IPS-18a (cell line): ENCODE measurements around the gene NGEF.

ENCODE experiments used
- H3K27ac ChIP-seq: one replicate; pipeline ENCODE4 v1.5.1; 2013; ENCODE audit warnings: low read length
- H3K27me3 ChIP-seq: one replicate; pipeline ENCODE4 v1.6.1; 2013; ENCODE audit warnings: mild to moderate bottlenecking, low read length; ENCODE audit not compliant: control insufficient read depth, insufficient read depth
- H3K36me3 ChIP-seq: one replicate; pipeline ENCODE4 v1.6.1; 2013; ENCODE audit warnings: low read depth, low read length; ENCODE audit not compliant: control insufficient read depth
- H3K4me1 ChIP-seq: one replicate; pipeline ENCODE4 v1.6.1; 2013; ENCODE audit warnings: low read depth, low read length; ENCODE audit not compliant: control insufficient read depth
- H3K4me3 ChIP-seq: one replicate; pipeline ENCODE4 v1.5.1; 2013; ENCODE audit warnings: low read length
- H3K9ac ChIP-seq: one replicate; pipeline ENCODE4 v1.6.1; 2013; ENCODE audit warnings: mild to moderate bottlenecking, low read length, moderate library complexity
- H3K9me3 ChIP-seq: one replicate; pipeline ENCODE4 v1.6.1; 2013; ENCODE audit warnings: low read depth, low read length; ENCODE audit not compliant: control insufficient read depth

Gene NGEF

GRCh38 chr2:232971744-232972143, 41.3 kb downstream of the NGEF start:
- Histone ChIP-seq H3K4me1 (no peaks in the 10 kb centered on the region), H3K4me3 (no peak overlapping the region), H3K27ac (no peak overlapping the region)

GRCh38 chr2:232970051-232970450, 43.0 kb downstream of the NGEF start:
- H3K4me3 ChIP-seq, result no peak overlapping the region
- H3K27me3 ChIP-seq, result no peaks in the 10 kb centered on the region
- H3K27ac ChIP-seq, result no peak overlapping the region
- no peak overlapping the region for H3K9ac ChIP-seq
- no peaks in the 10 kb centered on the region for H3K9me3 ChIP-seq
- H3K36me3 ChIP-seq, result no peaks in the 10 kb centered on the region
- H3K4me1 ChIP-seq, result peaks cover 6% of the 10 kb centered on the region

More at GRCh38 chr2:232971744-232972143, 41.3 kb downstream of the NGEF start:
- Histone ChIP-seq H3K36me3 (no peaks in the 10 kb centered on the region), H3K9me3 (no peaks in the 10 kb centered on the region), H3K9ac (no peak overlapping the region), H3K27me3 (no peaks in the 10 kb centered on the region)

GRCh38 chr2:232967474-232967873, 45.6 kb downstream of the NGEF start:
- H3K4me3 ChIP-seq, result no peak overlapping the region

GRCh38 chr2:232966122-232966521, 46.9 kb downstream of the NGEF start:
- Histone ChIP-seq H3K27me3 (no peaks in the 10 kb centered on the region), H3K4me3 (no peak overlapping the region), H3K9me3 (no peaks in the 10 kb centered on the region), H3K4me1 (peaks cover 6% of the 10 kb centered on the region), H3K27ac (no peak overlapping the region), H3K36me3 (no peaks in the 10 kb centered on the region), H3K9ac (no peak overlapping the region)

More at GRCh38 chr2:232967474-232967873, 45.6 kb downstream of the NGEF start:
- no peak overlapping the region for H3K27ac ChIP-seq
- H3K9ac ChIP-seq, result no peak overlapping the region
- no peaks in the 10 kb centered on the region for H3K9me3 ChIP-seq
- H3K27me3 ChIP-seq, result no peaks in the 10 kb centered on the region
- H3K36me3 ChIP-seq, result no peaks in the 10 kb centered on the region
- peaks cover 6% of the 10 kb centered on the region for H3K4me1 ChIP-seq

GRCh38 chr2:232963913-232964312, 49.1 kb downstream of the NGEF start:
- Histone ChIP-seq H3K9me3 (no peaks in the 10 kb centered on the region), H3K36me3 (no peaks in the 10 kb centered on the region), H3K4me3 (no peak overlapping the region), H3K27me3 (no peaks in the 10 kb centered on the region), H3K4me1 (peaks cover 6% of the 10 kb centered on the region), H3K27ac (no peak overlapping the region), H3K9ac (no peak overlapping the region)

- Histone ChIP-seq H3K9me3 (no peaks in the 10 kb centered on the region), H3K27me3 (no peaks in the 10 kb centered on the region), H3K4me1 (peaks cover 4% of the 10 kb centered on the region), H3K27ac (no peak overlapping the region), H3K4me3 (no peak overlapping the region), H3K36me3 (no peaks in the 10 kb centered on the region), H3K9ac (no peak overlapping the region)
These were observed 52.2 kb downstream of the NGEF start for GRCh38 chr2:232960862-232961261.

GRCh38 chr2:232959139-232959538, 53.9 kb downstream of the NGEF start:
- Histone ChIP-seq H3K27ac (no peak overlapping the region), H3K27me3 (no peaks in the 10 kb centered on the region), H3K36me3 (no peaks in the 10 kb centered on the region), H3K9ac (no peak overlapping the region), H3K4me3 (no peak overlapping the region), H3K4me1 (no peaks in the 10 kb centered on the region), H3K9me3 (no peaks in the 10 kb centered on the region)

- no peaks in the 10 kb centered on the region for H3K36me3 ChIP-seq
- no peak overlapping the region for H3K9ac ChIP-seq
- H3K4me1 ChIP-seq, result no peaks in the 10 kb centered on the region
- no peaks in the 10 kb centered on the region for H3K27me3 ChIP-seq
- H3K27ac ChIP-seq, result no peak overlapping the region
- no peaks in the 10 kb centered on the region for H3K9me3 ChIP-seq
- H3K4me3 ChIP-seq, result no peak overlapping the region
These were observed 55.4 kb downstream of the NGEF start for GRCh38 chr2:232957657-232958090.

GRCh38 chr2:232955856-232956255, 57.2 kb downstream of the NGEF start:
- Histone ChIP-seq H3K27ac (no peak overlapping the region), H3K4me3 (no peak overlapping the region), H3K9me3 (no peaks in the 10 kb centered on the region)

GRCh38 chr2:232954691-232955090, 58.4 kb downstream of the NGEF start:
- no peaks in the 10 kb centered on the region for H3K4me1 ChIP-seq
- no peak overlapping the region for H3K4me3 ChIP-seq
- no peak overlapping the region for H3K9ac ChIP-seq
- H3K9me3 ChIP-seq, result no peaks in the 10 kb centered on the region
- no peaks in the 10 kb centered on the region for H3K27me3 ChIP-seq
- no peak overlapping the region for H3K27ac ChIP-seq
- no peaks in the 10 kb centered on the region for H3K36me3 ChIP-seq

More at GRCh38 chr2:232955856-232956255, 57.2 kb downstream of the NGEF start:
- Histone ChIP-seq H3K9ac (no peak overlapping the region), H3K27me3 (no peaks in the 10 kb centered on the region), H3K4me1 (no peaks in the 10 kb centered on the region), H3K36me3 (no peaks in the 10 kb centered on the region)

GRCh38 chr2:232951891-232952290, 61.2 kb downstream of the NGEF start:
- Histone ChIP-seq H3K9ac (no peak overlapping the region), H3K9me3 (no peaks in the 10 kb centered on the region), H3K4me3 (no peak overlapping the region), H3K27ac (no peak overlapping the region), H3K27me3 (no peaks in the 10 kb centered on the region), H3K36me3 (no peaks in the 10 kb centered on the region), H3K4me1 (no peaks in the 10 kb centered on the region)

- H3K36me3 ChIP-seq, result no peaks in the 10 kb centered on the region
- H3K4me1 ChIP-seq, result no peaks in the 10 kb centered on the region
- no peak overlapping the region for H3K9ac ChIP-seq
- no peak overlapping the region for H3K27ac ChIP-seq
- H3K4me3 ChIP-seq, result no peak overlapping the region
- H3K27me3 ChIP-seq, result no peaks in the 10 kb centered on the region
- H3K9me3 ChIP-seq, result no peaks in the 10 kb centered on the region
These were observed 61.9 kb downstream of the NGEF start for GRCh38 chr2:232951181-232951580.
